K562 (cell line): ENCODE measurements around the gene PLCL2. TPM values are rescaled to one million over a fixed set of nuclear protein-coding genes. Genes with fewer than 3 reads are reported as not detected.

ENCODE experiments used
- ATAC-seq: fragments of 200-7000 bp; cut with Tn5 transposase; 3 replicates; pipeline ENCODE4 v1.9.1; 2020; ENCODE audit warnings: moderate library complexity
- BruUV-seq: library from RNA; stranded (reverse); fragments of 400-500 nt; replicated peaks from 2 replicates; lab custom pipeline; 2021; lab: Mats Ljungman, UMichigan
- CTCF ChIA-PET: fragments of 300-600 bp; formaldehyde crosslinking; extraction: SDS; loops from one replicate; lab custom pipeline; 2021; ENCODE audit warnings: low intra/inter-chr PET ratio; lab: Yijun Ruan, JAX
- POLR2A ChIA-PET: fragments of 300-600, 350-650 bp; sonication (Branson Sonifier 250); formaldehyde crosslinking; extraction: SDS; loops from one replicate; lab custom pipeline; 2021; ENCODE audit warnings: antibody characterized with exemption, inconsistent platforms; lab: Yijun Ruan, JAX
- DNase-seq, 4 experiments: peaks; one replicate each; pipeline versions ENCODE4 v3.0.0 to v3.0.0-alpha.2; 2011 to 2018; ENCODE audit warnings: low spot score in 3 of 4, mixed read lengths in 3 of 4; ENCODE audit errors: extremely low read depth in 1 of 4
- FAIRE-seq: peaks from 2 replicates; lab custom pipeline; 2011; peaks lifted over from hg19 to GRCh38; lab: Jason Lieb, UNC
- H2AFZ ChIP-seq: 2 replicates; pipeline ENCODE4 v1.6.0; 2011; ENCODE audit warnings: low read depth, low read length, control low read depth, inconsistent platforms
- H3K27ac ChIP-seq: fragments of 200-600 bp; 3 replicates; pipeline ENCODE4 v1.8.0; 2011; ENCODE audit warnings: low read depth, mild to moderate bottlenecking, control low read depth, inconsistent platforms, low read length, moderate library complexity, mixed read lengths; ENCODE audit errors: extremely low read depth
- H3K27me3 ChIP-seq, 2 experiments: fragments of 300-600 bp in 1 of 2; 2 replicates in 1 of 2; 3 replicates in 1 of 2; pipeline versions ENCODE4 v1.6.0 to v1.8.0; 2011; ENCODE audit warnings: inconsistent platforms in 2 of 2, low read length in 2 of 2, mild to moderate bottlenecking in 1 of 2, mixed read lengths in 1 of 2, moderate library complexity in 1 of 2; ENCODE audit not compliant: control insufficient read depth in 2 of 2, insufficient read depth in 2 of 2
- H3K36me3 ChIP-seq: fragments of 300-600 bp; 3 replicates; pipeline ENCODE4 v1.8.0; 2011; ENCODE audit warnings: mild to moderate bottlenecking, low read length, inconsistent platforms; ENCODE audit not compliant: control insufficient read depth, insufficient read depth
- H3K4me1 ChIP-seq, 2 experiments: fragments of 200-600 bp in 1 of 2; replicated peaks in 1 of 2; 2 replicates in 1 of 2; 3 replicates in 1 of 2; pipeline versions ENCODE4 v1.5.1 to v1.8.0; 2011; ENCODE audit warnings: inconsistent platforms in 2 of 2, low read length in 2 of 2, mild to moderate bottlenecking in 1 of 2, mixed read lengths in 1 of 2, moderate library complexity in 1 of 2; ENCODE audit not compliant: control insufficient read depth in 2 of 2, insufficient read depth in 2 of 2
- H3K4me2 ChIP-seq: 2 replicates; pipeline ENCODE4 v1.6.1; 2011; ENCODE audit warnings: low read length, control low read depth, inconsistent platforms, mixed read lengths; ENCODE audit not compliant: insufficient read depth
- H3K4me3 ChIP-seq: fragments of 200-600 bp; sonication (generic), shearing (Covaris generic); 2 replicates; pipeline ENCODE4 v1.5.1; 2016; ENCODE audit warnings: control low read depth, inconsistent platforms
- H3K79me2 ChIP-seq: fragments of 200-600 bp; 3 replicates; pipeline ENCODE4 v1.8.0; 2011; ENCODE audit warnings: low read length, inconsistent platforms; ENCODE audit not compliant: control insufficient read depth, insufficient read depth
- H3K9ac ChIP-seq, 2 experiments: 2 replicates each; pipeline versions ENCODE4 v1.6.0 to v1.6.1; 2011; ENCODE audit warnings: low read depth in 2 of 2, low read length in 2 of 2, control low read depth in 1 of 2, inconsistent platforms in 1 of 2, mild to moderate bottlenecking in 1 of 2, mixed read lengths in 1 of 2; ENCODE audit not compliant: insufficient read depth in 1 of 2
- H3K9me1 ChIP-seq: one replicate; pipeline ENCODE4 v1.6.0; 2011; ENCODE audit warnings: inconsistent platforms, mild to moderate bottlenecking, low read length, moderate library complexity; ENCODE audit not compliant: control insufficient read depth, insufficient read depth
- H3K9me3 ChIP-seq: replicated peaks from 2 replicates; pipeline ENCODE4 v1.5.1; 2011; ENCODE audit warnings: low read depth, low read length, inconsistent platforms; ENCODE audit not compliant: control insufficient read depth, insufficient read depth
- H4K20me1 ChIP-seq: replicated peaks from 2 replicates; pipeline ENCODE4 v1.6.1; 2011; ENCODE audit warnings: low read length, inconsistent platforms, mixed read lengths; ENCODE audit not compliant: control insufficient read depth, insufficient read depth
- CHD2 ChIP-seq: IDR thresholded peaks from 2 replicates; pipeline ENCODE4 v1.6.1; 2011; ENCODE audit warnings: low read depth, low read length
- CTCFL ChIP-seq: IDR thresholded peaks from 2 replicates; pipeline ENCODE4 v1.6.1; 2011; ENCODE audit warnings: borderline replicate concordance, low read depth, mild to moderate bottlenecking, moderate library complexity, low read length; ENCODE audit not compliant: insufficient read depth, poor library complexity, severe bottlenecking
- ERF ChIP-seq: fragments of 450-650 bp; formaldehyde crosslinking; IDR thresholded peaks from 2 replicates; pipeline ENCODE4 v1.4.0; 2020; ENCODE audit warnings: mild to moderate bottlenecking, mixed read lengths
- ESRRB ChIP-seq: fragments of 250-450 bp; sonication (Bioruptor Pico); IDR thresholded peaks from 2 replicates; pipeline ENCODE4 v1.5.0; 2020; ENCODE audit warnings: mild to moderate bottlenecking, moderate library complexity, borderline replicate concordance
- GABPA ChIP-seq: fragments of 200-800 bp; sonication (Bioruptor generic); conservative IDR thresholded peaks from 2 replicates; pipeline ENCODE4 v1.6.1; 2016; ENCODE audit warnings: low read depth, missing genetic modification characterization, missing compliant biosample characterization
- HDAC2 ChIP-seq: fragments of 450-650 bp; IDR thresholded peaks from 2 replicates; pipeline ENCODE4 v1.6.1; 2016; ENCODE audit warnings: mild to moderate bottlenecking
- NEUROD1 ChIP-seq: fragments of 150-350 bp; IDR thresholded peaks from 2 replicates; pipeline ENCODE4 v1.6.1; 2014; ENCODE audit warnings: borderline replicate concordance, low read length, low read depth; ENCODE audit not compliant: partially characterized antibody
- NFIX ChIP-seq: fragments of 250-450 bp; sonication (Bioruptor Pico); IDR thresholded peaks from 2 replicates; pipeline ENCODE4 v1.4.0; 2020; ENCODE audit warnings: low read depth, mild to moderate bottlenecking, moderate library complexity
- PCBP2 ChIP-seq: fragments of 200-400 bp; formaldehyde crosslinking; IDR thresholded peaks from 2 replicates; pipeline ENCODE4 v1.6.1; 2018; ENCODE audit warnings: low read length, low read depth, mild to moderate bottlenecking, moderate library complexity; ENCODE audit not compliant: poor library complexity, severe bottlenecking
- POLR3G ChIP-seq: IDR thresholded peaks from 2 replicates; pipeline ENCODE4 v1.6.1; 2011; ENCODE audit not compliant: insufficient read length, insufficient replicate concordance; ENCODE audit errors: extremely low read depth
- SETDB1 ChIP-seq: IDR thresholded peaks from one replicate; pipeline ENCODE4 v1.6.1; 2012; ENCODE audit warnings: low read length, control low read depth, inconsistent platforms
- SP2 ChIP-seq: IDR thresholded peaks from 2 replicates; pipeline ENCODE4 v1.6.1; 2011; ENCODE audit warnings: mild to moderate bottlenecking, low read depth, low read length, moderate library complexity; ENCODE audit not compliant: poor library complexity, severe bottlenecking; ENCODE audit errors: extremely low read depth
- TFAM ChIP-seq: fragments of 250-450 bp; sonication (Bioruptor Pico); conservative IDR thresholded peaks from 2 replicates; pipeline ENCODE4 v1.5.0; 2021; ENCODE audit warnings: mild to moderate bottlenecking, moderate library complexity
- ZNF12 ChIP-seq: sonication (generic); formaldehyde crosslinking; IDR thresholded peaks from 2 replicates; pipeline ENCODE4 v1.4.0; 2020; ENCODE audit warnings: mild to moderate bottlenecking, missing genetic modification reagents
- ZNF253 ChIP-seq: fragments of 250-450 bp; sonication (Bioruptor Pico); conservative IDR thresholded peaks from 2 replicates; pipeline ENCODE4 v1.6.1; 2021; ENCODE audit warnings: mild to moderate bottlenecking
- ZNF668 ChIP-seq: fragments of 250-450 bp; sonication (Bioruptor Pico); IDR thresholded peaks from 2 replicates; pipeline ENCODE4 v1.8.0; 2022; ENCODE audit warnings: mild to moderate bottlenecking, inconsistent platforms
- ZNF79 ChIP-seq: fragments of 250-450 bp; sonication (Bioruptor Pico); IDR thresholded peaks from 2 replicates; pipeline ENCODE4 v1.4.0; 2020; ENCODE audit warnings: low read depth, mild to moderate bottlenecking, moderate library complexity
- WGBS: fragments of 100-300 bp; shearing (Covaris generic); methylation state at CpG from one replicate; pipeline ENCODE4 v1.1.6; 2016; ENCODE audit warnings: low coverage, mixed read lengths; ENCODE audit not compliant: insufficient coverage; ENCODE audit errors: missing lambda C conversion rate; 5-methylcytosine and 5-hydroxymethylcytosine counted together
- in situ Hi-C: fragments of 300-500 bp; cut with MboI; formaldehyde crosslinking; loops from 4 replicates; pipeline ENCODE4 v1.15.0; 2018; ENCODE audit warnings: inconsistent platforms, mixed read lengths
- intact Hi-C: fragments of 100-400 bp; cut with micrococcal nuclease; formaldehyde crosslinking; loops from 2 replicates; pipeline ENCODE4 v1.14.2; 2022
- polyA plus RNA-seq, 8 experiments: library from polyadenylated mRNA; depleted of rRNA in 4 of 8; stranded (reverse) in 5 of 8; unstranded in 3 of 8; fragments of >200 nt; fragmentation: Nextera tagmentation in 2 of 8; fragmentation: Illumina TruSeq in 1 of 8; extraction: Ambion mirVana in 2 of 8; extraction: Trizol in 1 of 8; gene quantifications; 2 replicates each; pipeline versions ENCODE4 v1.2.1 to v1.2.3, GENCODE V29; 2011 to 2014; ENCODE audit warnings: inconsistent platforms in 1 of 8, missing spikeins in 1 of 8
- total RNA-seq, 7 experiments: library from RNA; depleted of rRNA in 6 of 7; stranded (reverse); fragments of >200 nt in 6 of 7; fragmentation: Illumina TruSeq in 2 of 7; extraction: Trizol in 2 of 7; gene quantifications; 2 replicates each; pipeline versions ENCODE4 v1.2.1 to v1.2.3, GENCODE V29; 2011 to 2021; ENCODE audit warnings: low replicate concordance in 1 of 7

The PLCL2 gene
- total and polyA plus RNA-seq, 9 of the 15 experiments (the other 6 are each of a cell fraction or from before 2014, with no cell fraction given): 0.03 to 0.18 (median 0.11) TPM; not detected in 2

GRCh38 chr3:17007284-17007683 is 122.5 kb downstream of the PLCL2 start:
- TF ChIP-seq CHD2 (no peak), SETDB1 (no peak), GABPA (tag) (no peak), SP2 (no peak), CTCFL (no peak), ESRRB (CRISPR knock-in tag) (no peak), TFAM (CRISPR knock-in tag) (no peak), ZNF253 (CRISPR knock-in tag) (no peak), ZNF79 (CRISPR knock-in tag) (no peak), ZNF12 (CRISPR knock-in tag) (no peak), NFIX (no peak), PCBP2 (no peak), HDAC2 (no peak), ZNF668 (CRISPR knock-in tag) (no peak), NEUROD1 (no peak), ERF (no peak), POLR3G (no peak)
- Histone ChIP-seq H3K4me3 (no peak overlapping the region), H3K4me1 (no peaks in the 10 kb centered on the region), H3K9me3 (no peaks in the 10 kb centered on the region), H3K27ac (no peak overlapping the region), H3K27me3 (peaks cover 6 to 10% of the 10 kb centered on the region in 2 experiments; a peak in 3 of 5 replicates), H3K79me2 (no peaks in the 10 kb centered on the region), H3K9me1 (no peaks in the 10 kb centered on the region), H3K9ac (no peak overlapping the region), H3K4me2 (no peak overlapping the region), H2AFZ (no peak overlapping the region), H3K36me3 (no peaks in the 10 kb centered on the region), H4K20me1 (no peaks in the 10 kb centered on the region)
- 0% methylated on average over 1 of the region's 1 CpG for WGBS
- ChIA-PET CTCF (no interaction called here), POLR2A (no interaction called here)
- intact Hi-C loops (no loop called here), in situ Hi-C loops (no loop called here)
- ATAC-seq (no peak), FAIRE-seq (no peak), DNase-seq (no peak)
- no TSS peak for BruUV-seq
